GM12864 (cell line): Measurements from ENCODE around the gene PRR19.

Experiments
- DNase-seq: peaks from one replicate; pipeline ENCODE4 v3.0.0-alpha.2; 2011; ENCODE audit warnings: low read depth
- H3K4me3 ChIP-seq: 2 replicates; pipeline ENCODE4 v1.5.1; 2011; ENCODE audit warnings: mild to moderate bottlenecking, low read depth, low read length, control low read depth
- TF ChIP-seq, protein P1 (sequence below): IDR thresholded peaks from 2 replicates; pipeline ENCODE4 v1.5.1; 2011; ENCODE audit warnings: low read depth, mild to moderate bottlenecking, moderate library complexity, low read length, control low read depth, inconsistent platforms; ENCODE audit errors: missing control alignments

Gene PRR19

DNA sequence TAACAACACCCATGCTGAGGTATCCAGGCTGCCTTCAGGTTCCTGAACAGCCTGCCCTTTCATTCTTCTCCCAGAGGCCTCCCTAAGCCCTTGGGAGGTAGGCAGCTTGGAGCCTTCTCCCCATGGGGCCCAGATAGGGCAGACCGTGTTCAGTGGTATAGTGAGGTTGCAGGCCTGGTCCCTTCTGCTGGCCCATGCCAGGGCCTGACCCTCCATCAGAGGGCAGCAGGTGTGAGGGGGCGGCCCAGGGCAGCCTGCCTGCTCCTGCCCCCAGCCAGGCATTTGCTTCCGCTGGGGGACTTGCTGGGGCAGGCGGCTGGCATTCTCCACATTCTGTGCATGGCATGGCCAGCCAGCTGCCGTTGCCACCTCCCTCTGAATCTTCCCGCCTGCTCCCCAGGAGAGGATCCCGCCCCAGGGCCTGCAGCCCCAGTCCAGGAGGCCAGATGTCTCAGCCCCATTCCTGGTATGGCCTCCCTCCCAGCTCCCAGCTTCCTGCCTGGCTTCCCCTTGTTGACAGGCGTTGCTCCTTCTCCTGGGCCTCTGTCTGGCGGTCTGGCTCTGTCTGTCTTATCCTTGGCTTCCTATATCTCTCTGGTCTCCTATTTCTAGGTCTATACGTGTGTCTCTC, 24.0 kb upstream of the PRR19 start:
- TF ChIP-seq, protein P1, sequence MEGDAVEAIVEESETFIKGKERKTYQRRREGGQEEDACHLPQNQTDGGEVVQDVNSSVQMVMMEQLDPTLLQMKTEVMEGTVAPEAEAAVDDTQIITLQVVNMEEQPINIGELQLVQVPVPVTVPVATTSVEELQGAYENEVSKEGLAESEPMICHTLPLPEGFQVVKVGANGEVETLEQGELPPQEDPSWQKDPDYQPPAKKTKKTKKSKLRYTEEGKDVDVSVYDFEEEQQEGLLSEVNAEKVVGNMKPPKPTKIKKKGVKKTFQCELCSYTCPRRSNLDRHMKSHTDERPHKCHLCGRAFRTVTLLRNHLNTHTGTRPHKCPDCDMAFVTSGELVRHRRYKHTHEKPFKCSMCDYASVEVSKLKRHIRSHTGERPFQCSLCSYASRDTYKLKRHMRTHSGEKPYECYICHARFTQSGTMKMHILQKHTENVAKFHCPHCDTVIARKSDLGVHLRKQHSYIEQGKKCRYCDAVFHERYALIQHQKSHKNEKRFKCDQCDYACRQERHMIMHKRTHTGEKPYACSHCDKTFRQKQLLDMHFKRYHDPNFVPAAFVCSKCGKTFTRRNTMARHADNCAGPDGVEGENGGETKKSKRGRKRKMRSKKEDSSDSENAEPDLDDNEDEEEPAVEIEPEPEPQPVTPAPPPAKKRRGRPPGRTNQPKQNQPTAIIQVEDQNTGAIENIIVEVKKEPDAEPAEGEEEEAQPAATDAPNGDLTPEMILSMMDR: no peak
- no peak for DNase-seq
- no peak overlapping the region for H3K4me3 ChIP-seq

DNA sequence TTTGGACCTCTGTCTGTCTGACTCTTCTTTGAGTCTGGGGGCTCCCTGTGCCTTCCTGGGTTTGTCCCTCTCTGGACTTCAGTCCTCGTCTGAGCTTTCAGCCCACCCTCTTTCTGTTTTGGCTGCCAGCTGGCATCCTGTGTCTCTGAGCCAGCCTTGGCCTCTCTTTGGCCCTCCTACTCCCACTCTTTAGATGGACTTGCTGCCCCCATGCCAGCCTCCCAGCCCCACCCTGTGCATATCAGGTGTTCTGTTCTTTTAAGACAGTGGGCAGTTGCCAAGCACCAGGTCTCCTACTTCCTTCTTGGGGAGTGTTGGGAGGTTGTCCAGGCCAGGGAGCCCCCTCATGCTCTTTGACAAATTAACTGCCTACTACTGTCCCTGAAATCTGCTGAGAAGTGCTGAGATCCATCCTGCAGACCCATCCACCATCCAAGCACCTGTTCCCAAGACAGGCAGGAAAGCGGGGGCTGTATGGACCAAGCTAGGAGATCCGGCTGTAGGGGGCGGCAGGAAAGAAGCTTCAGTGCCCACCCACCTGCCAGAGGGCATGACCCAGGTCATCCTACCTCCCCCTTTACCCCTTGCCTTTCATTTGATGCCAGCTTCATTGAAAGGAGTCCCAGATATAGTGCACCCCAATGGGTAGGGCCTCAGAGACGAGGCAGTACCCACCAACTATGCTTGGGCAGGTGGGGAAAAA, 23.3 kb upstream of the PRR19 start:
- no peak for DNase-seq
- TF ChIP-seq, protein P1: no peak
- no peak overlapping the region for H3K4me3 ChIP-seq

DNA sequence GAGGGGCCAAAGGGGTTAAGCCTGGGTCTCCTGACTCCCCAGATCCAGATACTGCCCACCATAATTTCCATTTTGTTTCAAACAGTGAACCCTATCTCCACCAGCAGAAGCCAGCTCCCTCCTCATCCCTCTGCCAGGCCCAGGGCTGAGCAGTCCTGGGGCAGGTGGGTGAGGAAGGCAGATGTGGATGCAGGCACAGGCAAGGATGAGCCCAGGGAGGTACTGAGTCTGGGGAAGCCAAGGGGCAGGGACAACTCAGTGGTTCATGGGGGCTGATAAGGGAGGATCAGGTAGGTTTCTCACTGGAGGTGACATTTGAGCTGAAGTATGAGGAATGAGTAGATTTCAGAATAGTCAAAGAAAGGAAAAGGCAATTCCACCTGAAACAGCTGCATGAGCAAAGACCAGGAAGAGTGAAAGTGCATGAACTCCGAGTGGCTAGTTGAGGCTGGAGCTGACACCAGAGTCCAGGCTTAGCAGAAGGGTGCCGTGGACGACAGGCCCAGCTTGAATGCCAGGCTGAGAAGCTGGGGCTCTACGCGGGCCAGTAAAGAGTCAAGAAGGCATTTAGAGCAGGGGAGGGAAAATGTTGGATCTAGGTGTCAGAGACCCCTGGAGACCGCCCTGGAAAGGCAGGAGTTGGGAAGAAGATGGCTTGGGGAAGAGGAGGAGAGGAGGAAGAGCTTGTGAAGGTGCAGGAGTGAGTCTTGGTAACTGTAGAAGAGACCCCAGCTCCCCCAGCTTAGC, 22.6 kb upstream of the PRR19 start:
- TF ChIP-seq, protein P1: no peak
- H3K4me3 ChIP-seq: peak overlapping the region; percentile 59
- no peak for DNase-seq

DNA sequence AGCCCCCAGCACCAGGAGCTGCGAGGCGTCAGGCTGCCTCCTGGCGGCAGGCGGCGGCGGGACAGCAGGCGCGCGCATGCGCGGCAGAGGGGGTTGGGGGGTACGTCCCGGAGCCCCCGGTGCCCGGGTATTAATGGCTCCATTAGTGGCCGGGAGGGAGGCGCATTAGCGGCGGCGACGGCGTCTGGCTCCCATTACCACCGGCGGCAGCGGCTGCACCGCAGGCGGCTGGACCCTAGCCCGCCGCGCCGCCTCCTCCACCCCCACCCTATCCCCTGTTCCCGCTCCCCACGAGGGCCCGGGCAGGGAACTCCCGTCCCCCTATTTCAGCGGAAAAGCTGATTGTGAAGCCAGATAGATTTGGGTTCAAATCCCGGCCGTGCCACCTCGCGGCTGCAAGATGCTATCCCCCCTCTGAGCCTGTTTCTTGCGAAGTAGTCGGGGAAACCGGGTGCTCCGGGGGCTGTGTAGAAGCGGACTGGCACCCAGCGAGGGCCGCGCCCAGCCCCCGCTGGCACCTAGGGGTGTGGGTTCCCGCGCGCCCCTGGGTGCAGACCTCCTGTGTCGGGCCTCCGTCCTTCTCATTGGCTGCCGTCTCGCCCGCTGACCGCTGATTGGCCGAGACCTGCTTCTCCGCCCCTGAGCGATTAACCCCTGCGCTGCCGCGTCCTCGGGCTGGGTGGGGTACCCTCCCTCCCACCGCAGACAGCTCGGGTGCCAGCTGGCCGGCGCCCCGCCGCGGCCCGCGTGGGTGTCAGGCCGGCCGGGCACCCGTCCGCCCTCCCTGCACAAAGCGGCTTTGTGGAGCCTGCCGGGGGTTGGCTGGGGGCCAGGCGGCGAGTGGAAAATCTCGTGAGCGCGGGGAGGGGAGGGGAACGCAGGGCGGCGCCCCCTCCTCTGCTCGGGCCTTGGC, 21.8 kb upstream of the PRR19 start:
- no peak for DNase-seq
- TF ChIP-seq, protein P1: peak; percentile 97
- peak overlapping the region; percentile 59 for H3K4me3 ChIP-seq

DNA sequence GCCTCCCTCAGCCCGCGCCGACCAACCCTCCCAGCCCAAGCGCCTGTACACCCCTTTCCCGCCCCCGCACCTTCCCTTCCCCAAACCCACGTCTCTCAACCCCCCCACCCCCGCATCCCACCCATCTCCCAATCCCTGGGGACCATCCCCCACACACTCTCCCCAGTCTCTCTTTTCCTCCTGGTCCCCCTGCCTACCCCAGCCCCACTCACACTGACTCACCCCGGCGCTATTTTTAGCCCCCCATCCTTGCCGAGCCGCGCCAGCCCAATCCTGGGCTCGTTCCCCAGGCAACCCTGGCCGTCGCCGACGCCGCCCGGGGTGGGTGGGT, 21.2 kb upstream of the PRR19 start:
- no peak for DNase-seq
- TF ChIP-seq, protein P1: no peak
- peak overlapping the region; percentile 59 for H3K4me3 ChIP-seq

DNA sequence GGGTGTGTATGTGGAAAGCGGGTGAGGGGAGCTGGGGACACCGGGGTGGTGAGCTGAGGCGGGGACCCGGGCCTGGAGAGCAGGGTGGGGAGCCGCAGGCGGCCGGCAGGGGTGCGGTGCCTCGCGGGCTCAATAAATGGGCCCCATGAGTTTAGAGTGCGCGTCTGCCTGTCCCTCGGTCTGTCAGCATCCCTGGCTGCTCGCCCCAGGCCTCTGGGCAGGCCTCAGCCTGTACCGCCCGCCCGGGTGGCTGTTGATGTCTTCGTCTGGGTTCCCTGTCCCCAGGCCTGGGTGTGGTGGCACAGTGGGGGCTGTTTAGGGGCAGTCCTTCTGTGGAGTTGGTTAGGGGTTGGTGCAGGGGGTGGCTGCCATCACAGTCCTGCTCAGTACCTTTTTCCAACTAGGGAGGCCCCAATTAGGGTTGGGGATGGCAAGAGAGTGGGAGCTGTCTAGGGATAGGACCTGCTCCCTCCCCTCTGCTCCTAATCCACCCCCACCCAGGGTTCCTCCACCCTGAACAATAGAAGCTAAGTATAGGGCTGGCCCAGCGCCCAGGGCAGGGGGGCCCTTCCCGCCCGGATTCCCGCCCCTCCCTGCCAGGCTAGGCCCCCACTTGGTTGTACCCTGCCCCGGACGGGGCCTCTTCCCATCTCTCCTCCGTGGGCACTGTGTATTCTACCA, 20.6 kb upstream of the PRR19 start:
- no peak for DNase-seq
- H3K4me3 ChIP-seq: peak overlapping the region; percentile 59

More for the DNA sequence above, 20.6 kb upstream of the PRR19 start:
- TF ChIP-seq, protein P1: peak; percentile 17
